ENCODE results near the gene TMEM44.
"Not testable (repeated sequence)": the region's sequence is repeated elsewhere in the genome, so short reads cannot be mapped to it uniquely, and the experiment has no call there.

TMEM44 gene

DNA sequence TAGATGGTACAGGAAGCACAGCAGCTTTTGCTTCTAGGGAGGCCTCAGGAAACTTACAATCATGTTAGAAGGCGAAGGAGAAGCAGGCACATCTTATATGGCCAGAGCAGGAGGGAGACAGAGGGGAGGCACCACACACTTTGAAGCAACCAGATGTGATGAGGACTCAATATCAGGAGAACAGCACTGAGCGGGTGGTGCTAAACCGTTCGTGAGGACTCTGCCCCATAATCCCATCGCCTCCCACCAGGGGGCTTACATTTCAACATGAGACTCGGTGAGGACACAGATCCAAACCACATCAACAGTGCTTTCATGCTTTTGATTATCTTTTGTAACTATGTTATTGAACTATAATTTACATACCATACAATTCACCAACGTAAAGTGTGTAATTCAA lies 7.6 kb upstream of the TMEM44 start:
- DNase-seq, result no peak

DNA sequence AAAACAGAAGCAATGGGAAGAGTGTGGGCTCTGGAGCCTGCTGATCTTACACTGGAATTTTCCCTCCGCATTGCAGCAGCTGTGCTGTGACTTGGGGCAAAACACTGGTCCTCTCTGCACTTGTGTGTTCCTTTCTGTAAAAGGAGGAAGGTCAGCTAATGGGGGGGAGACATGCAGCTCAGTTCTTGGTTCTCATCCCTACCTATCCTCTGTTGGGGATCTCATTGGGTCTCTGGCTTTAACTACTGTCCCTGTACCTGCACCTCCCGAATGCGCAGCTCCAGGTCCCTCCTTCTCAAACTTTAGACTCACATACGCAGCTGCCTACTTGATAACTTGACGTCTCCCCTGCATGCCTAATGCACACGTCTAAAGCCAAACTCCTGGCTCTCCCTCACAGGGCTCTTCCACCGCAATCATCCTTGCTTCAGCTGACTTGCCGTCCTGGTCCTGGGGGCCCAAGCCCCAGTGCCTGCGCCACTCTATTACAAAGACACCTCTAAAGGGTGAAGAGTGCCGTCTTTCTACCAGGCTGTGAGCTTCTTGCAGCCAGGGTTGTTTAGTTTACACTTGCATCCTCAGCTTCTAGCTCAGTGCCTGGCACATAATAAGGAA lies 5.9 kb upstream of the TMEM44 start:
- no peak for DNase-seq

DNA sequence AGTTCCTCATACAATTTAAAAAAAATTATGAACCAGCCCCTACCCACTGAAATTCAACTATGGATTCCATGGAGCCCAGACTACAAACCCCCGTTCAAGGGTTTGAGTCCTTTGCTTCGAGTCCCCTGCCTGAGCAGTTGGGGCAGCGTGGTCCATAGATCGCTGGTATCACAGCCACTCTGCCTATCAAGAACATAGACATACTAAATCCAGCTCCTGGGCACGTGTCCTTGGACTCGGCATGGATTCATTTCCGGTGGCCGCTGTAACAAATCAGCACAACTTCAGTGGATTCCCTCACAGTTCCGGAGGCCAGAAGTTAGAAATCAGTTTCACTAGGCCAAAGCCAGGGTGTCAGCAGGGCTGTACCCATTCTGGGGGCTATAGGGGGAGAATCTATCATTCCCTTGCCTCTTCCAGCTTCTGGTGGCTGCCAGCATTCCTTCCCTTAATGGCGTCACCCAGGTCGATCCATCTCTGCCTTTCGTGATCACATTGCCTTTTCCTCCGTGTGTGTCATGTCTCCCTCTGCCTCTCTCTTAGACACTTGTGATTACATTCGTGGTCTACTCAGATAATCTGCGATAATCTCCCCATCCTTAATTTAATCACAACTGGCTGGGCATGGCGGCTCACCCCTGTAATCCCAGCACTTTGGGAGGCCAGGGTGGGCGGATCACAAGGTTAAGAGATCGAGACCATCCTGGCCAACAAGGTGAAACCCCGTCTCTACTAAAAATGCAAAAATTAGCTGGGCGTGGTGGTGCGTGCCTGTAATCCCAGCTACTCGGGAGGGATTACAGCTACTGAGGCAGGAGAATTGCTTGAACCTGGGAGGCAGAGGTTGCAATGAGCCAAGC lies 4.6 kb upstream of the TMEM44 start:
- no peak for DNase-seq

DNA sequence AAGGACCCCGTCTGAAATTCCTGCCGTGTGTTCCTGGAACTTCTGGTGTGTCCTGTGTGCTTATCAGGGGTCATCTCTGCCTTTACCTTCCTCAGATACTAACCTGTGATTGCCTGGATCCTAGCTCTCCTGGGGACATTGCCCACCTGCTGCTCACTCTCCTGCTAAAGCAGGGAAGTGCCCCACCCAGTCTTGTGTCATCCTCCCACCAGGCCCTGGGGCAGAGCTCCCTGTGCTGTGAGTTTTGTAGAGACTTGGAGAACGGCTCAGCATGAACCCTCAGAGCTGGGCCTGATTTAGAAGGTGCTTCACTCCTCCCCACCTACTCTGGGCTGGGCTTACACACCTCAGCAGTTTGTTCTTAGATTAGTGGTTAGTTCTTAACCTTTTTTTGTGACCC lies 3.8 kb upstream of the TMEM44 start:
- DNase-seq, result no peak

DNA sequence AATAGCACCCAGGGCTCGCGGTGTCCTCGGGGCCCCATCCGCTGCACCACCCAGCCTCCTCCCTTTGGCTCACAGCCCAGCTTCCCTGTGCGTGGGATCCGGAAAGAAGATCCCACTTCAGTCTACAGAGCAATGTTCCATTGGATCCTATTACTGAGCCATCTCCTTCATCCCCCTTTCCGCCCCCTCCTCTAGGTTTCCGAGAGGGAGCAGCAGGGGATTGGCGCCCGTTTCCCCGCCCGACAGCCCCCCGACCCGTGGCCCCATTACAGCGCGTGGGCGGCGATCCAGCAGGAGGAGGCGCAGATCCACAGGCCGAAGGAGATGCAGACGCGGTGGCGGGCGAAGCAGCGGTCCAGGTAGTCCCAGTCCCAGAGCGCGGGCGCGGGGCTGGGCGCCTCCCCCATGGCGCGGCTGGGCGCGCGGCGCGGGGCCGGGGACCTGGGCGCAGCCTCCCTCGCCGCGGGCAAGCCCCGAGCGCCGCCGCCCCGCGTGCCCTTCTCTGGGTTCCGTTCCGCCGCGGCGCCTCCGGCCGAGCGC lies 340 bp downstream of the TMEM44 start:
- DNase-seq, result no peak

DNA sequence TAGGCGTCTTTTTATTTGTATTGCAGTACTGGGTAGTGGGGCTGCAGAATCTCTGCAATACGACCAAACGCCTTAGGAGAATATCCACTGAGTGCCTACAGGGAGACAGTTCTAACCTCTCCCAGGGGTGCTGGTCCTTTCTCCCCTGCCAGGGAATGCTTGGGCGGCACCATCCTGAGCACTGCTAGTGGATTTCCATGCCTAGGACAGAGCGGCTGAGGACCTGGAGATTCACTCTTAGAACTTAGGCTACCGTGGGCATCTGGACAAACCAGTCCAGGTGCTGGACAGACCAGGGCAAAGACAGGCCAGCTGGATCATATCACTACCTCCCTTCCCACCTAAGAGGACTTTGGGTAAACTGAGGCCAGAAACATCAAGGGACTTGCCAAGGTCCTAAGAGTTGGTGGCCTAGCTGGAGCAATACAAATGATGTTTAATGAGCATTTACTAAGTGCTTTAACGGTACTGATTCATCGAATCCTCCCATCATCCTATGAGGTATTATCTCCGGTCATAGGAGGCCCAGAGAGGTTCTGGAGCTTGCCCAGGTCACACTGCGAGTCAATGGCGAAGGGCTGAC lies 902 bp downstream of the TMEM44 start:
- no peak for DNase-seq

DNA sequence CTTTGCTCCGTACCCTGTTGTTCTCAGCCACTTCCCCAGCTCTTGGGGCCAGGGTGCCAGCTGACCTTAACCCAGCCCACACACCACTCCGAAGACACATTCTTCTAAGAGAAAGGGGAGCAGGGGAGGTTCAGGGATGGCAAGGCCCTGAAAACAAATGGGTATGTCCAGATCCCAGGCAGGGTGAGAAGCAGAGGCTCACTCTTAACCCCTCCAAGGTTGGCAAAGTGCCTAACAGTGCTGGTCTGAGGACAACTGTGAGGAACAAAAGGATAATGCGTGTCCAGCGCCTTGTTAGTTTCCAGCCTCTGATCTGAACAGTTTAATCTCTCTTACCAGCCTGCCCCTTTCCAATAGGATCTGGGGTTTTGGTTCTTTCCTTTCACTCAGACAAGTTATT lies 1.5 kb downstream of the TMEM44 start:
- DNase-seq, result no peak

DNA sequence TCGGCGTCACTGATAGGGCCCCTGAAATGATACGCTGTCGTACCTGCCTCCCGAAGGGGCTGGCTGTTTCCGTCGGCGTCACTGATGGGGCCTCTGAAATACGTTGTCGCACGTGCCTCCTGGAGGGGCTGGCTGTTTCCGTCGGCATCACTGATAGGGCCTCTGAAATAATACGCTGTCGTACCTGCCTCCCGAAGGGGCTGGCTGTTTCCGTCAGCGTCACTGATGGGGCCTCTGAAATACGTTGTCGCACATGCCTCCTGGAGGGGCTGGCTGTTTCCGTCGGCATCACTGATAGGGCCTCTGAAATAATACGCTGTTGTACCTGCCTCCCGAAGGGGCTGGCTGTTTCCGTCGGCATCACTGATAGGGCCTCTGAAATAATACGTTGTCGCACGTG lies 2.5 kb downstream of the TMEM44 start:
- not testable (repeated sequence) for DNase-seq

DNA sequence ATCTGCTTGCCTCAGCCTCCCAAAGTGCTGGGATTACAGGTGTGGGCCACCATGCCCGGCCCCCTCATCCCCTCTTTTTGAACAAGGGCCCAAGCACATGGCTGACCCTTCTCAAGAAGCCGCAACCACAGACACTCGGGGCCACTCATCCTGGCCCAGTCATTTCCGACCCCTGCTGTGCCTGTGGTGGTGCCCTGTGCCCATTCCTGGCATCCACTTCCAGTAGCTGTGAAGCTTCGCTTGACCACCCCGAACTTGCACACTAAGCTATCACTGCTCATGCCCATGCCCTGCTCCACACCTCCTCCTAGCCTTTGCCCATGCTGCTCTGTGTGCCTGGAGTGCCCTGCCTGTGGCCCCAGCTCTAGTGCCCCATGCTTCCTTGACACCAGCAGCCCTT lies 8.3 kb downstream of the TMEM44 start:
- DNase-seq, result no peak

DNA sequence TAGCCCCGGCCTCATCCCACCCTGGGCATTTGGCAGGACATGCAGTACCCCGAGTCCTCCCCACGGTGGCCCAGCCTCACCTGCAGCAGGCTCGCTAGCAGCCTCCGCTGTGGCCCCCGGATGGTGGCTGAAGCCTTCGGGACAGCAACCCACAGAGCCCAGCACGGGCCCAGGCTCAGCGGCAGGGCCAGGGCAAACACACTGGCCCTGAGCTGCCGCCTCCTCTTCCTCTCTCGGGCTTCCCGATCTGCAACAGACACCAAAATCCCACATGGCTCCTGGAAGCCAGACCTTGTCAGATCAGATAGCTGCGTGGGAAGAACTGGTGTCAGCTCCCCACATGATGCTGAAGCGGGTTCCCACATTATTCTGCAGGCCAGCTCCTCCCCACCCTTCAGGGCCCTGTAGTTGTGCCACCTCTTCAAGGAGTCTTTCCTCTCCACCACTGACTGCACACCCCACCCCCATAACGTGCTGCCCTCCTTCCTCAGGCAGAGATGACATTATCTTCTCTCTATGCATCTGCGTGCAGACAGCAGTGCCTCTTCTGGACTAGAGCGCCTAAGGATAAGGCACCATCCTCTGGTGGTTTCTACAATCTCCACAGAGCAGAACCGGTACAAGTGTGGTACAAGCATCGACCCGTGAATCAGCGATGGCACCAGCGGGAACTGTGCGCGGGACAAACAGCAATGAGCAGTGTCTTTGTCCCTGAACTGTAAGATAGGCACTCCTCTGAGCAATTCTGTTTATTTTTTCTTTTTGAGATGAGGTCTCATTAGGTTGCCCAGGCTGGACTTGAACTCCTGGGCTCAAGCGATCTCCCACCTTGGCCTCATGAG lies 9.5 kb downstream of the TMEM44 start:
- DNase-seq, result no peak

DNA sequence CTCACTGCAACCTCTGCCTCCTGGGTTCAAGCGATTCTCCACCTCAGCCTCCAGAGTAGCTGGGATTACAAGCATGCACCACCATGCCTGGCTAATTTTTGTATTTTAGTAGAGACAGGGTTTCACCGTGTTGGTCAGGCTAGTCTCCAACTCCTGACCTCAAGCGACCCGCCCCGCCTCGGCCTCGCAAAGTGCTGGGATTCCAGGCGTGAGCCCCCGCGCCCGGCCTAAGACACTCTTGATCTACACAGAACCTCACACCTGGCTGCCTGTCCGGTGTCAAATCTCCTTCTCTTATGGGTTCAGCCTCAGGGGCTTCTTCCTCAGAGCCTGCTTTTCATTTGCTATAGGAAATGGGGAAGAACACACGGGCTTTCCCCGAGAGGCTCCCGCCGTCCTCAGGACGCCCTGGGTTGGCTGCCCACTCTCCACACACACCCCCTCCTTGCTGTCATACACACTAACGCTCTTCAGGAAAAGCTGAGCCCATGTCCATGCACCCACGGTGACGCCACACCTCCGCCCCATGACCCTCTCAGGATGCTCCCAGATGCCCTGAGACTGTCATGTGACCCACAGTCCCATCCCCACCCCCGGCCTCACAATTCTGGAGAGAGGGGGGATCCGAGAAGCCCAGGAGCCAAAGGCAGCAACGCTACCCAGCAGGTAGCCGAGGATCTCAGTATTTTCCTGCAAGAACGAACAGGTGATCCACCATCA lies 10.4 kb downstream of the TMEM44 start:
- DNase-seq, result no peak

DNA sequence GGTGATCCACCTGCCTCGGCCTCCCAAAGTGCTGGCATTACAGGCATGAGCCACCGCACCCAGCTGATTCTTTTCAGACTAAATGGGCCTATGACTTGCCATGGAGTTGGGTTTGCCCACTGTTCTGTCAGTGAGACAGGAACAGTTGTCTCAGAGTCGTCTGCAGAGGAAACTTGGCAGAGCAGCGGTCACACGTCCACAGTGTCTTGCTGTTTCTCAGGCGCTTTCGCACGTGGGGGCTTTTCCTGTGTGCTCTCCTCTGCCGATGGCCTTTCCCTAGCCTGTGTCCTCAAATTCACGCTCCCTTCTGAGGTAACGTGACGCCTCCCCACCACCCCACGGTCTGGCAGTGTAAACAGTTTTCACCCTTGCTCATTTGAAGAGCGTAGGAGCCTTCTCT lies 11.3 kb downstream of the TMEM44 start:
- no peak for DNase-seq

DNA sequence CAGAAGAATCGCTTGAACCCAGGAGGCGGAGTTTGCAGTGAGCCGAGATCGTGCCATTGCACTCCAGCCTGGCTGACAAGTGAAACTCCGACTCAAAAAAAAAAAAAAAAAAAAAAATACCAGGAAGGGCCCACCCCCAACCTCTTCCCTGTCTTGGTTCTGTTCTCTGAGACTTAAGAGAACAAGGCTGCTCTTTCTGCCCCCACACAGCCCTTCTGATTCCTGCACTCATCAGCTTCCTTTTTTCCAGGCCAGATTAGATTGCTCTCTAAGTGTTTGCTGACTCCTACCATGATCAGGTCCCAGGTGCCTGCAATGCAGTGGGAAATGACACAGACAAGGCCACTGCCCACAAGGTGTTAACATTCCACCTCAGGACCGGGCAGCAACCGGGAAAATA lies 13.0 kb downstream of the TMEM44 start:
- DNase-seq, result no peak

DNA sequence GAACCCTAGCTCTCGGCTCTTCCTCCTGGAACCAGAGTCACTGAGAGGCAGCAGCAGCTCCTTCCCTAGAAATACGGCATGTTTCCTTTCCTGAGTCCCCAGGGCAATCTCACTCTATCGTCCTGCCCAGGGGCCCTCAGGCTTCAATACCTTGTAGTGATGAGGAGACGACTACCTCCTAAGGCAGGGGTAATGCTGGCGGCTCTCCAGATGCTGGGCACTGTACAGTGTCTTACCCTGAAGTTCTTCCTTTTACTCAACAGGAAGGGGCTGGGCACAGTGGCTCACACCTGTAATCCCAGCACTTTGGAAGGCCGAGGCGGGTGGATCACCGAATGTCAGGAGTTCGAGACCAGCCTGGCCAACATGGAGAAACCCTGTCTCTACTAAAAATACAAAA lies 13.5 kb downstream of the TMEM44 start:
- no peak for DNase-seq

DNA sequence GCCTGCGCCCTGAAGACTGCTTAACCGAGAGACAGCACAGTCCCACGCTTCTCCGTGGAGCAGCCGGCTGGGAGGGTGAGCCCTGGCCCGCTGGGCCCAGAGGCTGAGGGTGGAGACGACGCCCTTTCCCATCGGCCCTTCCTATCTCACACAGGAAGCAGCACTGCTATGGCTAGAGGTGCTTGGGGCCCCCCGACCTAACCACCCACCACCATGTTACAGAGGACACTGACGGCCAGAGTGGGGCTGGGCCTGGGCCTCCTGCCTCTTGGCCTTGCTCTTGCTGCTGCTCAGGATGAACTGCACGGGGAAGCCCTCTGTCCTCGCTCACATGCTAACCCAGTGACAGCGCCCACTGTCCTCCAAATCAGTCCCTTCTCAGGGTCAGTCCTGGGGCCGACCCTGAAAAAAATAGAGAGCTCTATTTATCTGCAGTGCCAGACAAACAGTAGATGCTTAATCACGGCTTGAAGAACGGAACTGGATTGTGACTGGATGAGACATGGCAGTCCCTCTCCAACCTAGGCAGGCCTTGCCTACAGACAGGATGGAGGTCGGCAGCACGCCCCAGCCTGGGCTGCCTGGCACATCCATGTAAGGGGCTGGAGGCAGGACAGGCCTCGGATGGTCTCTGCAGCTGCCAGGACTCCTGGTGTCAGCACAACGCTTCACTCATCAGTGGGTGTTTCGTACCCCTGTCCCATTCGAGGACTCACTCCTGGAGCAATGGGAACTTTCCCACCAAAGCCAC lies 14.2 kb downstream of the TMEM44 start:
- DNase-seq, result no peak

DNA sequence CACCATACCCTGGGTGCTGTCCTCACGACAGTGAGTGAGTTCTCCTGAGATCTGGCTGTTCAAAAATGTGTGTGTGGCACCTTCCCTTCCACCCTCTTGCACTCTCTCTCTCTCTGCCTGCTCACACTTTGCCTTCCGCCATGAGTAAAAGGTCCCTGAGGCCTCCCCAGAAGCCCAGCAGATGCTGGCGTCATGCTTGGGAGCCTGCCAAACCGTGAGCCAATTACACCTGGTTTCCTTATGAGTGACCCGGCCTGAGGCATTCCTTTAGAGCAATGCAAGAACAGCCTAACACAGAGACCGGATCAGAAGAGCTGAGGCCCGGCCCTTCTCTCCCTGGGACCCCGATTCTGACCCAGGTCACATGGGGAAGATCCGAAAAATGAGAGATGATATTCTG lies 15.4 kb downstream of the TMEM44 start:
- no peak for DNase-seq

DNA sequence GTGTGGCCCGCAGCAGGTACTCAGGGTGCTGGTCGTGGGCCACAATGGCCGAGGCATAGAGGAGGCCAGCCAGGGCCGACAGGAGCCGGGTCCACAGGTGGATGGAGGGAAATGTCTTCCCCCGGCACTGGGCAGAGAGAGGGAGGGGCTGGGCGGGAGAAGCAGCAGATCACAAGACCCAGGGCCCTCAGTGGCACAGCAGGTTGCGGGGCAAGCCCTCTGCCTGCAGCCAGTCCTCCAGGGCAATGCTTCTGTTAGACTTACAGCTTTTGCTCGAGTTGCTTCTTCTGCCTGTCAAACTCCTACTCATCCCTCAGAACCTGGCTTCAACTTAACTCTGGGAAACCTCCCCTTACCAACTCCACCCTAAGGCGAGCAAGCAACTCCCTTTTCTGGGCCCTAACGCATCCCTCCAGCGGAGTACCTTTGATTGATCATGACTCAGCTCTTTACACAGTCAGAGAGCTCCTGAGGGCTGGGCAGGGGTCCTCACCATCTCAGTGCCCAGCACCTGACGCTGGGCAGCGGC lies 16.0 kb downstream of the TMEM44 start:
- DNase-seq, result no peak

DNA sequence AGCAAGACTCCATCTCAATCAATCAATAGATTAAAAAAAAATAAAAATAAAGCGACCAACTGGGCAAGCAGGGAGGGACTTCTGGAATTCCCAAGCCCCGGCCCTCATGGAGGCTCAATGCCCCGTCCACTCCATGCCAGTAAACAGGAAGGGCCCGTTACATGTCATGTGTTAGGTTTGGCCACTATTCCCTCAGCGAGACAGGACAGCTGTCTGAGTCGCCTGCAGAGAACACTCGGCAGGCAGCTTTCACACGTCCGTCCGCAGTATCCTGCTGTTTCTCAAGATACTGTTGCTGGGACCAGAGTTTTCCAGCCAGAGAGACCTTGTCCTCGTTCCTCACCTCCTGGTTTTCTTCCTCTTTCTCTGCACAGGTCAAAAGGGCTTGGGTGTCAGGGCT lies 18.0 kb downstream of the TMEM44 start:
- no peak for DNase-seq

DNA sequence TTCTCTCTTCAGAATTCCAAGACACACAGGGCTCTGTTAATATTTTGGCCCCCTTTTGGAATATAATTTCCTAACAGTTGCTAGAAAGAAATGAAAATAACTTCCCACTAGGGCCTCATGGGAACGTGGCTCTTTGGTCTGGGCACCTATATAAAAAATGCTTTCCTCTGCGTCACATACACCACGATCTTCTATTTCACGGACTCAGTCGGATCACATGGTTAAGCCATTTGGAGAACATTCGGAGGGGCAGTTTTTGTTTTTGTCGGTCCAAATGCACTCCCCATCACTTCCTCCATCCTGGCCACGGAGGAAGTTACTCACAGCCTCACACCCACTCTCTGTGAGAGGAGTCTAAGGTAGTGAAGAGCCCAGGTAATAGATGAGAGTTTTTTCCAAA lies 21.0 kb downstream of the TMEM44 start:
- no peak for DNase-seq

DNA sequence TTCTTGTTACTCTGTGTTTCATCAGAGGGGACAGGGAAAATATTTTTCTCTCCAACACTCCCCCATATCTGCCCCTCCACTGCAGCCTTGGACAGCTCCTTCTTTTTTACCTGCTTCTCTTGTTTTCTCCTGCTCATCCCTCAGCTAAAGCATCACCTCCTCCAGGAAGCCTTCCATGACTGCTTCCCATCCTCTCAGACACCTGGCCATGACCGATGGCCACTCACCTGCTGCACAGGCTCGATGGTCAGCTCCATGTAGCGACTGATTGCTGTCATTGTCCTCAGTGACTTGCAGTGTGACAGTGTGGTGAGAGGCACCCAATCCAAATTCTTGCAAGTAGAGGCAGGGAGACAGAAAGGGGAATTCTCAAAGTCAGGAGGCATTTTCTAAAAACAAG lies 22.5 kb downstream of the TMEM44 start:
- no peak for DNase-seq

DNA sequence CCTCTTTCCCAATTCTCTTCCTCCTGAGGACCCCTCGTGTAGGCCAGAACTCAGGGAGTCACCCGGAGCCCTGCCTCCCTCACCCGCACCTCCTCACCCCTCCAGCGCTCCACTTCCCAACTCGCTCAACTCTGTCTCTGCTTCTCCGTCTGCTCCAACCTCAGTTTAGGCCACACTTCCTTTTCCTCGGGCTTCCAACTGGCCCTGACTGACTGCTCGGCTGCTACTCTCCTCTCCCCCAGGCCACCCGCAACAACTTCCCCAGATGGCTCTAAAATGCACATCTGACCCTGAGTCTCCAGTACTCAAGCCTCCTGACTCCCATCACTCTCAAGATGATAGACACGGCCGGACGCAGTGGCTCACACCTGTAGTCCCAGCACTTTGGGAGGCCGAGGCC lies 23.6 kb downstream of the TMEM44 start:
- DNase-seq, result no peak
